ENCODE measurements around the gene KRTAP5-3.
A peak's percentile ranks its signal among the peaks of the same experiment; 100 is the strongest.

GRCh38 chr11:1573903-1574237, 34.4 kb downstream of the KRTAP5-3 start:
- TF ChIP-seq POLR2A (IDR thresholded peaks at IDR 0.05), result peak in 1 of 2 donors; percentile 73
- no peak for TF ChIP-seq CTCF (IDR thresholded peaks at IDR 0.05)

All from thyroid gland (tissue), 4 donors.